Measurements from ENCODE around the gene PFDN1.
A peak's percentile ranks its signal among the peaks of the same experiment; 100 is the strongest.

Gene PFDN1

GRCh38 chr5:140245926-140246325 lies 57.0 kb downstream of the PFDN1 start:
- in situ Hi-C loops (cut with MboI; ENCODE audit: low sequenced_read_pairs, unreplicated experiment): loop anchor here (25.0 kb wide), 1 partner anchor 466 kb away; the partner anchor contains the start of gene ZMAT2
- DNase-seq (ENCODE audit: low spot score): no peak

GRCh38 chr5:140245341-140245740 lies 57.6 kb downstream of the PFDN1 start:
- in situ Hi-C loops (cut with MboI; ENCODE audit: low sequenced_read_pairs, unreplicated experiment): loop anchor here (25.0 kb wide), 1 partner anchor 467 kb away; the partner anchor contains the start of gene ZMAT2
- DNase-seq (ENCODE audit: low spot score): no peak
- no peak for TF ChIP-seq CTCF (IDR thresholded peaks at IDR 0.05; ENCODE audit: borderline replicate concordance, control extremely low read depth, extremely low read depth, insufficient read depth, missing control alignments)

More at GRCh38 chr5:140245926-140246325, 57.0 kb downstream of the PFDN1 start:
- TF ChIP-seq CTCF (IDR thresholded peaks at IDR 0.05; ENCODE audit: borderline replicate concordance, control extremely low read depth, extremely low read depth, insufficient read depth, missing control alignments): no peak

- in situ Hi-C loops (cut with MboI; ENCODE audit: low sequenced_read_pairs, unreplicated experiment): loop anchor here (25.0 kb wide), 1 partner anchor 468 kb away; the partner anchor contains the start of gene ZMAT2
- peak; percentile 88 for TF ChIP-seq CTCF (IDR thresholded peaks at IDR 0.05; ENCODE audit: borderline replicate concordance, control extremely low read depth, extremely low read depth, insufficient read depth, missing control alignments)
- peak; percentile 85 for DNase-seq (ENCODE audit: low spot score)
Measured at GRCh38 chr5:140244525-140245025, 58.3 kb downstream of the PFDN1 start.

- DNase-seq (ENCODE audit: low spot score): no peak
- in situ Hi-C loops (cut with MboI; ENCODE audit: low sequenced_read_pairs, unreplicated experiment): loop anchor here (25.0 kb wide), 1 partner anchor 469 kb away; the partner anchor contains the start of gene ZMAT2
- TF ChIP-seq CTCF (IDR thresholded peaks at IDR 0.05; ENCODE audit: borderline replicate concordance, control extremely low read depth, extremely low read depth, insufficient read depth, missing control alignments): no peak
Measured at GRCh38 chr5:140243706-140244250, 59.1 kb downstream of the PFDN1 start.

GRCh38 chr5:140242890-140243585 lies 59.9 kb downstream of the PFDN1 start:
- in situ Hi-C loops (cut with MboI; ENCODE audit: low sequenced_read_pairs, unreplicated experiment): loop anchor here (25.0 kb wide), 1 partner anchor 469 kb away; the partner anchor contains the start of gene ZMAT2
- no peak for DNase-seq (ENCODE audit: low spot score)
- TF ChIP-seq CTCF (IDR thresholded peaks at IDR 0.05; ENCODE audit: borderline replicate concordance, control extremely low read depth, extremely low read depth, insufficient read depth, missing control alignments): no peak

- TF ChIP-seq CTCF (IDR thresholded peaks at IDR 0.05; ENCODE audit: borderline replicate concordance, control extremely low read depth, extremely low read depth, insufficient read depth, missing control alignments): no peak
- DNase-seq (ENCODE audit: low spot score): no peak
- in situ Hi-C loops (cut with MboI; ENCODE audit: low sequenced_read_pairs, unreplicated experiment): loop anchor here (25.0 kb wide), 1 partner anchor 470 kb away; the partner anchor contains the start of gene ZMAT2
Measured at GRCh38 chr5:140242099-140242498, 60.8 kb downstream of the PFDN1 start.
